ENCODE measurements around the gene ANKRD34A.

- TF ChIP-seq EZH2 (IDR thresholded peaks at IDR 0.05; ENCODE audit: insufficient read depth, poor library complexity, severe bottlenecking): no peak
- TF ChIP-seq EZH2phosphoT487 (IDR thresholded peaks at IDR 0.05; ENCODE audit: insufficient read depth, low read depth): no peak
These were observed 29.4 kb upstream of the ANKRD34A start for GRCh38 chr1:145993618-145994390.

Data from GM23248 (cell line).